Stimulated activated CD8-positive, alpha-beta memory T cell treated with anti-CD3 and anti-CD28 coated beads, Interleukin-15, amount 100 ng/mL, for 4 hours (primary cell): ENCODE results near the gene GTF2IRD1.
A peak's percentile ranks its signal among the peaks of the same experiment; 100 is the strongest.
"Not testable (repeated sequence)": the region's sequence is repeated elsewhere in the genome, so short reads cannot be mapped to it uniquely, and the experiment has no call there.

Source experiments
- DNase-seq, 2 donors: peaks; one replicate each; pipeline ENCODE4 v3.0.0-alpha.2; 2020; ENCODE audit warnings: low read depth in 2 of 2

GTF2IRD1 gene, protein sequence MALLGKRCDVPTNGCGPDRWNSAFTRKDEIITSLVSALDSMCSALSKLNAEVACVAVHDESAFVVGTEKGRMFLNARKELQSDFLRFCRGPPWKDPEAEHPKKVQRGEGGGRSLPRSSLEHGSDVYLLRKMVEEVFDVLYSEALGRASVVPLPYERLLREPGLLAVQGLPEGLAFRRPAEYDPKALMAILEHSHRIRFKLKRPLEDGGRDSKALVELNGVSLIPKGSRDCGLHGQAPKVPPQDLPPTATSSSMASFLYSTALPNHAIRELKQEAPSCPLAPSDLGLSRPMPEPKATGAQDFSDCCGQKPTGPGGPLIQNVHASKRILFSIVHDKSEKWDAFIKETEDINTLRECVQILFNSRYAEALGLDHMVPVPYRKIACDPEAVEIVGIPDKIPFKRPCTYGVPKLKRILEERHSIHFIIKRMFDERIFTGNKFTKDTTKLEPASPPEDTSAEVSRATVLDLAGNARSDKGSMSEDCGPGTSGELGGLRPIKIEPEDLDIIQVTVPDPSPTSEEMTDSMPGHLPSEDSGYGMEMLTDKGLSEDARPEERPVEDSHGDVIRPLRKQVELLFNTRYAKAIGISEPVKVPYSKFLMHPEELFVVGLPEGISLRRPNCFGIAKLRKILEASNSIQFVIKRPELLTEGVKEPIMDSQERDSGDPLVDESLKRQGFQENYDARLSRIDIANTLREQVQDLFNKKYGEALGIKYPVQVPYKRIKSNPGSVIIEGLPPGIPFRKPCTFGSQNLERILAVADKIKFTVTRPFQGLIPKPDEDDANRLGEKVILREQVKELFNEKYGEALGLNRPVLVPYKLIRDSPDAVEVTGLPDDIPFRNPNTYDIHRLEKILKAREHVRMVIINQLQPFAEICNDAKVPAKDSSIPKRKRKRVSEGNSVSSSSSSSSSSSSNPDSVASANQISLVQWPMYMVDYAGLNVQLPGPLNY

DNA sequence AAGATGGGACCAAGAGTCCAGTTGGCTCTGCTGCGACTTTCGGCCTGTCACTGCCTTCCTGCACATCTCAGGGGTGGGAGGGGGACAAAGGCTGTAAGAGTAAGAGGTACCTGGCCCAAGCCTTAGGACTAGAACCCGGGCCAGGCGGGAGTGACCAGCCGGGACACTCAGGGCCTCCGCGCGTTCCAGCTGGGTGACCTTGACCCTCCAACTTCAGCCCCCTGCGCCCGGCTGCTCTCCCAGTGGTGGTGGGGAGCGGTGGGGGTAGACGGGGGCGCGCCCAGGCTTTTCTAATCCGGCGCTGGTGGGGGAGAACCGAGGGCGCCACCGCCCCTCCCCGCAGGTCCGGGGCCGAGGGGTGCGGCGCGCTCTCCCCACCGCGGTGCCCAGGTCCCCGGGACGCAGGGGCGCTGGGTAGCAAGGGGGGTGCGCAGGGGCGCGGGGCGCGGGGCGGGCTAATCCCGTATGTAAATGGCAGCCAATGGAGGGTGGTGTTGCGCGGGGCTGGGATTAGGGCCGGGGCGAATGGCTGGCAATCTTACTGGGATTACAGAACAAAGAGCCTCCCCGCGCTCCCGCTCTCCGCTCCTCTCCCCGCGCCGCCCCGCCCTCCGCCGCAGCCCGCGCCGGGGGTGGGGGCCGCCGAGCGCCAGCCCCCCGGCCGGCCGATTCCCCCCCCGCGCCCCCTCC, at the start of gene GTF2IRD1:
Gene GTF2IRD1 (plus strand): TSS at position 585 of the 690 bp plus-strand sequence. CDS start 54,175 bp downstream, outside the sequence.
- no peak for DNase-seq

DNA sequence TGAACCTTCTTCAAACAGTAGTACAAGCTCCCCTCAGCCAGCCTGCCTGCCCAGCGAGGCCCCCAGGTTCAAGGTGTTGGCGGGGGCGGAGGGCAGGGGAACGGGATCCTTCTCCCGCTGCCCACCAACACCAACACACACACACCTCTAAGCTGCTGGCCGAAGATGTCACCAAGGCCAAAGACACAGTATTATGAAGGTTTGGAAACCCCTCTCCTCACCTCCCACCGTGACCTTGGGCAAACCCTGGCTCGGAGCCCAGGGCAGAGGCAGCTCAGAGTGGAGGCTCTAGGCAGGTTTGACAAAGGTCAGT, 49.4 kb upstream of the GTF2IRD1 start:
- no peak for DNase-seq

DNA sequence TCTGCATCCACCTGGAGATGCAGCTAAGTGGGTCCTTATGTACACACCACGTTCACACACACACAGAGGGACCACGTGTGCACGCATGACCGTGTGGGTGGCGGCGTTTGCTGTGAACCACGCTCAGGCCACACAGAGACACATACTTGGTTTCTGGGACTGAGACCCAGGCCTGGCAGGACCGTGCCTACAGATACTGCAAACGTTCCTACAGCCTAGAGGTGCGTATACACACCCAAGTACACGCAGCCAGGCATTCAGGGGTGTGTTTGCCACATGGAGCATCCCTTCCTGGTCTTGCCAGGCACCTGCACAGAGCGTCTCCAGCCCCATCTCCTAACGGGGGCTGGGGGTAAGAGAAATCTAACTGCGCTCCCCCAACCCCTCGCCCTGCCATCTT, 49.0 kb upstream of the GTF2IRD1 start:
- no peak for DNase-seq

DNA sequence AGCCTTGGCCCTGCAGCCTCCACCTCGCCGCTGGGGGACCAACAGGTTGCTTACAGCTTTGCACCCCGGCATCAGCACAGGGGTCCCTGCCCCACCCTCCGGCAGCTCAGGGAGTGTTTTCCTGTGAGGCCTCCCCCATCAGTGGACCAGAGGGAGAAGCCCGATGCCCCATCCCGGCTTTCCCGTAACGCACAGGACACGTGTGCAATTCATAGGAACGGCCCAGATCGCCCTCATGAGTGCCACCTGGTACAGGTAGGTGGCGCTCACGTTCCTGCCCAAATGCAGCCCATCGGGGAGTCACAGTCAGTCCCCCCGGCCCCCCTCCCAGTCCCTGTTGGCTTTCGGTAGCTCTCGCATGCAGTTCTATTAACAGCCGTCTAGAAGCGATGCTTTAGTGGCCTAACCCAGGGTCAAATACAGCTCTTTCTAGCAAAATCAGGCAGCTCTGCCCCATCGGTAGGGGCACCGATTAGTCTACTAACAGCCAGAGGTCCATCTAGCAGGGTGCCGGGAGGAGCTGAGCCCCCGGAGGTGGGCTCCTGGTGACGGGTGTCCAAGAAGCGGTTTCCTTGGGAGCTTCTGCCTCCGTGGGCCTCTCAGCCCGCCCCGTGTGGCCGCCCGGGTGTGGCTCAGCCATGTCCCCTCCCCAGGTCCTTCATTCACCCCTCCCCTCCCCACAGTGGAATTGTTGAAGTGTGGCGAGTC, 48.4 kb upstream of the GTF2IRD1 start:
- no peak for DNase-seq

DNA sequence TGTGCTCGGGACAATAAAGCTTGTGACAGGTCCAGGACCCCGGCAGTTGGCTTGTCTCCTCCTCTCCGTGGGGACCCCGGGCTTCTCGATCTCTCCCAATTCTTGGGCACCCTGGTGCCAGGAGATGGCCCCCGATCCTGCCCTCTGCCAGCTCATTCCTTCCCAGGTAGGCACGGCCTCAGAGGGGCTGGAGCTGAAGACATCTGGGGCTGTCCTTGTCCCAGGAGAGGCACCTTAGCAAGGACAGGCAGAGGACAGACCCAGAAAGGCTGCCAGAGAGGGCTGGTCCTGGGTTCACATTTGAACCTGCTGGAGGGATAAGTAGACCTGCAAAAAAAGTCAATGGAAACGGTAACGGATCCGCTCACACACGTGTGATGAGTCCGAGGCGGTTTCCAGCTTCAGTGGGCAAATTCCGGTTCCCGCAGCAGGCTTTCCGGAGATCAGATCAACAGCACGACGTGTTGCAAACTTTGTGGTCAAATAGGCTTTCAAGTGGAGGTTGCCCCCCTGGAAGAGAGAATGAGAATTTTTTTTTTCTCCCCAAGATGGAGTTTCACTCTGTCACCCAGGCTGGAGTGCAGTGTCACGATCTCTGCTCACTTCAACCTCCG, 47.7 kb upstream of the GTF2IRD1 start:
- no peak for DNase-seq

DNA sequence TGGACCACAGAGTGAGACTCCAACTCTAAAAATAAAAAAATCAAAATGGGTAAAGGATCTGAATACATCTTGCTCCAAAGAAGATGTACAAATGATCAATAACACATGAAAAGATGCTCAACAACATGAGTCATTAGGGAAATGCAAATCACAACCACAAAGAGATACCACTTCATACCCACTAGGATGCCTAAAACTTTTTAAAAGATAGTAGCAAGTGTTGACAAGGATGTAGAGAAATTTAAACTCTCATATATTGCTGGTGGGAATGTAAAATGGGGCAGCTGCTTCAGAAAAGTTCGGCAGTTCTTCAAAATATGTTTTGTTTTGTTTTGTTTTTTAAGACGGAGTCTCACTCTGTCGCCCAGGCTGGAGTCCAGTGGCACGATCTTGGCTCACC, 45.7 kb upstream of the GTF2IRD1 start:
- DNase-seq, result no peak

DNA sequence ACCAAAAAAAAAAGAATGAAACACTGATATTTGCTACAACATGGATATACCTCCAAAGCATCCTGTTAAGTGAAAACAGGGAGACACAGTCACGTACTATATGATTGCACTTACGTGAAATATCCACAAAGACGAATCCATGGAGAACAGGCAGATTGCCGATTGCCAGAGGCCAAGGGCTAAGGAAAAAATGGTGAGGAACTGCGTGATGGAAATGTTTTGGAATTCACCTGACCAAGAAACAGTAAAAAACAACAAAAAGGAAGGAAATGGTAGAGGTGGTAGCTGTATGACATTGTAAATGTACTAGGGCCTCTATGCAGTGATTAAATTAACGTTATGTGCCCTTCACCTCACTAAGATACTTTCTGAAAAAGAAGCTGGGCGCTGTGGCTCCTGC, 44.1 kb upstream of the GTF2IRD1 start:
- no peak for DNase-seq

DNA sequence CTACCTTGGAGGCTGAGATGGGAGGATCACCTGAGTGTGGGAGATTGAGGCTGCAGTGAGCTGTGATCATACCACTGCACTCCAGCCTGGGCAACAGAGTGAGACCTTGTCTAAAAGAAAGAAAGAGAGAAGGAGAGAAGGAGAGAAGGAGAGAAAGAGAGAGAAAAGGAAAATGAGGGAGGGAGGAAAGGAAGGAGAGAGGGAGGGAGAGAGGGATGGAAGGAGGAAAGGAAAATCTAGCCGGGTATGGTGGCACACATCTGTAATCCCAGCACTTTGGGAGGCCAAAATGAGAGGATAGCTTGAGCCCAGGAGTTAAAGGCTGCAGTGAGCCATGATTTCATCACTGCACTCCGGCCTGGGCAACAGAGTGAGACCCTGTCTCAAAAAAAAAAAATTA, 42.9 kb upstream of the GTF2IRD1 start:
- no peak for DNase-seq

DNA sequence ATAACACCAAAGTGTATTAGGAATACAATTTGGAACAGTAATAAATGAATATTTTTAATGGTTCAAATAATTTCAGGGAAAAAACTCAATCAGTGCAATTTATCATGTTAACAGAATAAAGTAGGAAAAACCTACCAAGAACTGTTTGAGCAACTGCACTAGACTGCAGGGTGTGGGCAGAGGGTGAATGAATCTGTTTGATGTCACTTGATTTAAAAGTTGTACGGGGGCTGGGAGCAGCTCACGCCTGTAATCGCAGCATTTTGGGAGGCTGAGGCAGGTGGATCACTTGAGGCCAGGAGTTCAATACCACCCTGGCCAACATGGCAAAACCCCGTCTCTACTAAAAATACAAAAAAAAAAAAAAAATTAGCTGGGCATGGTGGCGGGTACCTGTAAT, 42.1 kb upstream of the GTF2IRD1 start:
- DNase-seq, result not testable (repeated sequence)

DNA sequence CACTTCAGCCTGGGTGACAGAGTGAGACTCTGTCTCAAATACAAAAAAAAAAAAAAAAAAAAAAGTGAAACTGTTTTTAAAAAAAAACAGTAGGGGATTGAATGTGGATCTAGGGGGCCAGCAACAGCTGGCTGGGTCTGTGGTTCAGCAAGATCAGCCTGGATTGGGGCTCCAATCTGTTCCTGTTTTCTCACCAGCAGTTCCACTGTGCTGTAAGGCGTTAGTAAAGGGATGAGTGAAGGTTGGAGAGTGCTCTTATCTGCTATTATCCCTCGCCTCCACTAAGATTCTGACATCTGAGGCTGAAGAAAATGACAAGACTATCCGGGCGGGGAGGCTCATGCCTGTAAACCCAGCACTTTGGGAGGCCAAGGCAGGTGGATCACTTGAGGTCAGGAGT, 41.6 kb upstream of the GTF2IRD1 start:
- DNase-seq, result no peak

DNA sequence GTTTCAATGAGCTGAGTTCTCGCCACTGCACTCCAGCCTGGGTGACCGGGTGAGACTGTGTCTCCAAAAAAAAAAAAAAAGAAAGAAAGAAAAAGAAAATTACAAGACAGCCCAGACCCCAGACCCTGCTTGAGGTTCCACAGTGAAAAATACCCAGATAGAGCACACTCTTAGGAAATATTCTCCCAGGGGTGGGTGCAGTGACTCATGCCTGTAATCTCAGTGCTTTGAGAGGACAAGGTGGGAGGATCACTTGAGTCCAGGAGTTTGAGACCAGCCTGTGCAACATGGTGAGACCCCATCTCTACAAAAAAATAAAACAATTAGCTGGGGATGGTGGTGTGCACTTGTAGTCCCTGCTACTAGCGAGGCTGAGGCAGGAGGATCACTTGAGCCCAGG, 41.1 kb upstream of the GTF2IRD1 start:
- no peak for DNase-seq

DNA sequence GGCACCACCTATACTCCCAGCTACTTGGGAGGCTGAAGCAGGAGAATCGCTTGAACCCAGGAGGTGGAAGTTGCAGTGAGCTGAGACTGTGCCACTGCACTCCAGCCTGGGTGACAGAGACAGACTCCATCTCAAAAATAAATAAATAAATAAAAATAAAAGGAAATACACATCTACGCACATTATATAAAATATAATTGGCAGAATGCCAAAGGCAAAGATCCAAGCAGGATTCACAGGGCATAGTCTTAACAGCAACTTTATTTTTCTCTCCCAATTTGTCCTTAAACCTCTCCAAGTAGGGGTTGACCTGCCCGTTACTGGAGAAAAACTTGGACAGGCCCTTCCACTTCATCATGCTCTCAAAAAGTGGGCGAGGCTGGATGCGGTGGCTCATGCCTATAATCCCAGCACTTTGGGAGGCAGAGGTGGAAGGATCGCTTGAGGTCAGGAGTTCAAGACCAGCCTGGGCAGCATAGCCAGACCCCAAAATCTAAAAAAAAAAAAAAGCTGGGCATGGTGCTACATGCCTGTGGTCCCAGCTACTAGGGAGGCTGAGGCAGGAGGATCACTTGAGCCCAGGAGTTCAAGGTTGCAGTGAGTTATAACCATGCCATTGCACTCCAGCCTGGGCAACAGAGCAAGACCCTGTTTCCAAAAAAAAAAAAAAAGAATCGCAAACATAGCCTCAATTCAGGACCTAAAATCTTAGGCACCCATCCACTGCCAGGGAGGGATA, 38.9 kb upstream of the GTF2IRD1 start:
- not testable (repeated sequence) for DNase-seq

DNA sequence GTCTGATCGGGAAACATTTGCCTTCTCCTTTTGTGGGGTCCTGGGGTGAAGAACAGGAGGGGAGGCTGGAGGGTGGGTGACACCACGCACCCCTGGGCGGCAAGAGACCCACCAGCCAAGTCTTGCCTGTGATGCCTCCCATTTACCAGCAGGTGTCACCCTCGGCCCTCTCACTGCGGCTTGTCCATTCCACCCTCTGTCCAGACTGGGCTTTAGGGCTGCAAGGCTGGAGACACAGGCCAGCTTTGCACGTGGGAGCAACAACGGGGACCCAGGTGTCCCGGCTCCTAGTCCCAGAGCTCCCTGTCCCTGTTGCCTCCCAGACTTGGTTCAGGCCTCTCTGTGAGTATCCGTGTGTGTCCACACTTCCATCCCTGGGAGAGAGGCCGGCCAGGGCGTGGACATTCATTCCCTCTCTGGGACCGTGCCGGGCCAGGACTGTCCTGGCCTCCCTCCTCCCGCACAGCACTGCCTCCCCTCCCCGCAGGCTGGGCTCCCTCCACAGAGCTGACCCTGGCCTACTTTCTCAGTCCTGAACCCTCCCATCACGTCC, 36.2 kb upstream of the GTF2IRD1 start:
- DNase-seq, result peak; percentile 5 to 20

DNA sequence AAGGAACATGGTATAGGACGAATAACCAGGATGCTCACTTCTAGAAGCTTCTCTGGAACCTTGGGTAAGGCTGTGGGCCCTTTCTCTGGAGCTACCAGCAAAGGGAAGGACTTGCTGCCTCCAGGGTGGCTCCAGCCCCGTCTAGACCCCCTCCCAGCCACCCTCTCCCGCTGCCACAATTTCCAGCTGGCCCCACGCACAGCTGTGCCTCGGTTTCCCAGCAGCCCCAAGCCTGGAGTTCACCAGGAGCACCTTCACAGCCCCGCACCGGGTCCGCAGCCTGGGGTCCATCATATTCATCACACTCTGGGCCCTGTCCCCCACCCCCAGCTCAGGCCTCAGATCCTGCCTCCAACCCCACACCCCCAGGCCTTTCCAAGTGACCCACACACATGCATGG, 35.6 kb upstream of the GTF2IRD1 start:
- no peak for DNase-seq

DNA sequence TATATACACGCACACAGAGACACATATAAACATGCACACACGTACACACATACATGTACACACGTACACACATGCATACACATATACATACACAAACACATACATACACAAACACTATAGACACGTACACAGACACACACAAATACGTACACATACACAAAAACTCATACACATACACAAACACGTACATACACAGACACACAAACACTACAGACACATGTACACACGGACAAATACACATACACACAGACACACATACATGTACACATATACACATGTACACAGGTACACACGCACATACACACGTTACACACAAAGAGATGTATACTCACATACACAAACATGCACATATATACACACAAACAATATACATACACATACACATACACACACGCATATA, 35.2 kb upstream of the GTF2IRD1 start:
- DNase-seq, result no peak

DNA sequence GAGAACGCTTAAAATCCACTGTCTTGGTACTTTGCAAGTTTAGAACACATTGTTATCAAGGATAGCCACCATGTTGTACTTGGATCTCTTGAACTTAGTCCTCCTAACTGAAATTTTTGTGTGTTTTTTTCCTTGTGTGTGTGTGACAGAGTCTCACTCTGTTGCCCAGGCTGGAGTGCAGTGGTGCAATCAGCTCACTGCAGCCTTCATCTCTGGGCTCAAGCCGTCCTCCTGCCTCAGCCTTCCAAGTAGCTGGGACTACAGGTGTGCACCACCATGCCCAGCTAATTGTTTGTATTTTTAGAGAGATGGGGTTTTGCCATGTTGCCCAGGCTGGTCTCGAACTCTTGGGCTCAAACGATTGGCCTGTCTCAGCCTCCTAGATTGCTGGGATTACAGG, 34.5 kb upstream of the GTF2IRD1 start:
- not testable (repeated sequence) for DNase-seq

DNA sequence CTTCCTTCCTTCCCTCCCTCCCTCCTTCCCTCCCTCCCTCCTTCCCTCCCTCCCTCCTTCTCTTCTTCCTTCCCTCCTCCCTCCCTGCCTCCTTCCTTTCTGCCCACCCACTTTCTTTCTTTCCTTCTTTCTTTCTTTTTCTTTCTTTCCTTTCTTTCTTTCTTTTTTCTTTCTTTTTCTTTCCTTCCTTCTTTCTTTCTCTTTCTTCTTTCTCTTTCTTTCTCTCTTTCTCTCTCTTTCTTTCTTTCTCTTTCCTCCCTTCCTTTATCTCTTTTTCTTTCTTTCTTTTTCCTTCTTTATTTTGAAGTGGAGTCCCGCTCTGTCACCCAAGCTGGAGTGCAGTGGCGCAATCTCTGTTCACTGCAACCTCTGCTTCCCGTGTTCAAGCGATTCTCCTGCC, 33.7 kb upstream of the GTF2IRD1 start:
- DNase-seq, result no peak

DNA sequence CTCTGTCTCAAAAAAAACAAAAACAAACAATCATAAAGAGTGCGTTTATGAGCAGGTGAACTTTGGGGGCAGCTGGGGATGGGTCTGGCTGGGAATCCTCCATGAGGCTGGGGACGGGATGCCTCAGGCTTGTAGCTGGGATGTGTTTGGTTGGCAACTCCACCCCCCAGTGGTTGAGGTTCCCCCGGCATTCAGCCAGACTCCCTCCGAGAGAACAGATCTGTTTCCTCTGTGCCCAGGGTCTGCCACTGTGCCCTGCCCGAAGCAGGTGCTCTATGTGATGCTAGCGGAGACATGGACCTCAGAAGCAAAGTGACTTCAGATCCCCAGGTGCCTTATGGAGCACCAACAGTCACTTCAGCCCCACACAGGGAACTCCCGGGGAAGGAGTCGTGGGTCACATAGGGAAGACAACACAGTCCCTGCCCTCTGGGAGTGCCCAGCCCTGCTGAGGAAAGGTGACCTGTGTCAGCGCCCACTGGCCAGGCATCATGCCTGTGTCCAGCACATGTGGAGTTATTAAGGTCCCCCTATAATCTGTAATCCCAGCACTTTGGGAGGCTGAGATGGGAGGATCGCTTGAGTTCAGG, 29.3 kb upstream of the GTF2IRD1 start:
- DNase-seq, result no peak

DNA sequence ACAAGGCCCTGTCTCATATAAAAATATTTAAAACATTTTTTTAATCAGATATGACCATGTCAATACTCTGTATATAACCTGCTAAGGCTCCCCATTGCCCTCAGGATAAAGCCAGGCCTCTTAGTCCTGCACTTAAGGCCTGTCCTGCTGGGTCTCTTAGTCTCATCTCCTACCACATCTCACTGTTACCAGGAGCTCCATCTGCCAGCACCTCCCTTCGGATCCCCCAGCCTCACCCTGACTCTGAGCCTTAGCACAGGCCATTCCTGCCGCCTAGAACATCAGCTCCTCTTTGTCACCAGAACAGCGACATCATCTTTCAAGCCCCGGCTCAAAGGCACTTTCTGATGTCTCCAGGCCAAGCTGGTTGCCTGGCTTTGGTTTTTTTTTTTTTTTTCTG, 25.7 kb upstream of the GTF2IRD1 start:
- DNase-seq, result no peak
